ENCODE measurements around the gene ADRA2C.

DNA sequence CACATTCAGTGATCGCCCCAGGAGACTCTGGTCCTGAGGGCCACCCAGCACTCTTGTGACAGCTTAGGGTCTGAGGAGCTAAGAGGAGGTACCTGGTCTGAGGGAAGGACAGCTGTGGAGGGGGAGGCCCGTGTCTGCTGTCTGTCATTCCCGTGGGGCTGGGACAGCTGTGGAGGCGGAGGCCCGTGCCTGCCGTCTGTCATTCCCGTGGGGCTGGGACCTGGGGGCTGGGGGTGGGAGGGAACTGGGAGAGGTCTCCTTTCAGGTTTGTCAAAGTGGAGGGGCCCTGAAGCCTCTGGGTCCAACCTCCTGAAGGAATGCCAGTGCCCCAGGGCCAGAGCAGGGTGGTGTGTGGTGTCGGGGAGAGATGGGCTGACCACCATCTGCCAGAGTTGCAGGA, 45.0 kb upstream of the ADRA2C start:
- TF ChIP-seq, protein P1, sequence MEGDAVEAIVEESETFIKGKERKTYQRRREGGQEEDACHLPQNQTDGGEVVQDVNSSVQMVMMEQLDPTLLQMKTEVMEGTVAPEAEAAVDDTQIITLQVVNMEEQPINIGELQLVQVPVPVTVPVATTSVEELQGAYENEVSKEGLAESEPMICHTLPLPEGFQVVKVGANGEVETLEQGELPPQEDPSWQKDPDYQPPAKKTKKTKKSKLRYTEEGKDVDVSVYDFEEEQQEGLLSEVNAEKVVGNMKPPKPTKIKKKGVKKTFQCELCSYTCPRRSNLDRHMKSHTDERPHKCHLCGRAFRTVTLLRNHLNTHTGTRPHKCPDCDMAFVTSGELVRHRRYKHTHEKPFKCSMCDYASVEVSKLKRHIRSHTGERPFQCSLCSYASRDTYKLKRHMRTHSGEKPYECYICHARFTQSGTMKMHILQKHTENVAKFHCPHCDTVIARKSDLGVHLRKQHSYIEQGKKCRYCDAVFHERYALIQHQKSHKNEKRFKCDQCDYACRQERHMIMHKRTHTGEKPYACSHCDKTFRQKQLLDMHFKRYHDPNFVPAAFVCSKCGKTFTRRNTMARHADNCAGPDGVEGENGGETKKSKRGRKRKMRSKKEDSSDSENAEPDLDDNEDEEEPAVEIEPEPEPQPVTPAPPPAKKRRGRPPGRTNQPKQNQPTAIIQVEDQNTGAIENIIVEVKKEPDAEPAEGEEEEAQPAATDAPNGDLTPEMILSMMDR (conservative IDR thresholded peaks at IDR 0.05): no peak
- no peak for TF ChIP-seq ZFX (IDR thresholded peaks at IDR 0.05)
